H1 (cell line): ENCODE measurements around the gene WDR31. TPM values are rescaled to one million over a fixed set of nuclear protein-coding genes. Genes with fewer than 3 reads are reported as not detected.

Experiments used
- polyA plus RNA-seq, 7 experiments: library from polyadenylated mRNA; depleted of rRNA in 3 of 7; stranded (reverse) in 5 of 7; unstranded in 2 of 7; fragments of >200 nt in 5 of 7; fragments of 200-250 nt in 2 of 7; gene quantifications; 1 replicate in 5 of 7; 2 replicates in 1 of 7; 4 replicates in 1 of 7; pipeline versions ENCODE4 v1.2.1 to v1.2.3, GENCODE V29; 2011 to 2013; ENCODE audit warnings: missing spikeins in 2 of 7, mixed read lengths in 2 of 7
- total RNA-seq: library from RNA; stranded (reverse); fragmentation: NEBNext Ultra II Directional; extraction: Animal tissue kit (Norgen Biotek cat#: 25700); gene quantifications from 2 replicates; pipeline ENCODE4 v1.2.1, GENCODE V29; 2021
- TF ChIP-seq, protein P1 (sequence below): IDR thresholded peaks from 2 replicates; pipeline ENCODE4 v1.6.1; 2011; ENCODE audit warnings: low read length, improper control_type of control experiment
- TF ChIP-seq, protein P2 (sequence below): IDR thresholded peaks from 2 replicates; pipeline ENCODE4 v1.6.1; 2012; ENCODE audit warnings: inconsistent platforms

WDR31 gene
- total and polyA plus RNA-seq, 2 of the 8 experiments (the other 6 are each of a cell fraction or from before 2014, with no cell fraction given), result 0.27 to 0.28 TPM

DNA sequence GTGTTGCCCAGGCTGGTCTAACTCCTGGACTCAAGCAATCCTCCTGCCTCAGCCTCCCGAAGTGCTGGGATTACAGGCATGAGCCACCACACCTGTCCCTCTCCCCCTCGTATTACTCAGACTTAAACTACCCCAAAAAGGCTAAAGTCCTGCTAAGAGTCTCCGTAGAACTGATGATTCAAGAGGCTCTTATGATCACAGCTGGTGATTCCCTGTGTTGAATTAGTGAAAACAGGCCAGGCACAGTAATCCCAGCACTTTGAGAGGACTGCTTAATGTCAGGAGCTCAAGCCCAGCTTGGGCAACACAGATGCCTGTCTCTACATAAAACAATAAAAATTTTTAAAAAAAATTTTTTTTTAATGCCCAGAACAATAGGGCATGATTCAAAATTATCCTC is 73.9 kb downstream of the WDR31 start (continued):
- TF ChIP-seq, protein P1, sequence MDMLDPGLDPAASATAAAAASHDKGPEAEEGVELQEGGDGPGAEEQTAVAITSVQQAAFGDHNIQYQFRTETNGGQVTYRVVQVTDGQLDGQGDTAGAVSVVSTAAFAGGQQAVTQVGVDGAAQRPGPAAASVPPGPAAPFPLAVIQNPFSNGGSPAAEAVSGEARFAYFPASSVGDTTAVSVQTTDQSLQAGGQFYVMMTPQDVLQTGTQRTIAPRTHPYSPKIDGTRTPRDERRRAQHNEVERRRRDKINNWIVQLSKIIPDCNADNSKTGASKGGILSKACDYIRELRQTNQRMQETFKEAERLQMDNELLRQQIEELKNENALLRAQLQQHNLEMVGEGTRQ, result no peak
- TF ChIP-seq, protein P2, sequence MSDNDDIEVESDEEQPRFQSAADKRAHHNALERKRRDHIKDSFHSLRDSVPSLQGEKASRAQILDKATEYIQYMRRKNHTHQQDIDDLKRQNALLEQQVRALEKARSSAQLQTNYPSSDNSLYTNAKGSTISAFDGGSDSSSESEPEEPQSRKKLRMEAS, result no peak

Other genes with a start within 250 kb of the WDR31 start
- gene SLC31A2, start 189.3 kb downstream of the WDR31 start, total RNA-seq, result 1.5 and 2.0 TPM in 2 replicates
- gene SLC31A2, start 189.3 kb downstream of the WDR31 start, polyA plus RNA-seq (2011; rRNA removed), result 2.3 and 2.9 TPM in 2 replicates
- 13.8 and 13.9 TPM in 2 replicates for gene FKBP15, start 119.0 kb downstream of the WDR31 start, total RNA-seq
- 9.9 and 13.1 TPM in 2 replicates for gene FKBP15, start 119.0 kb downstream of the WDR31 start, polyA plus RNA-seq (2011; rRNA removed)
- gene SLC31A1, start 118.7 kb downstream of the WDR31 start, total RNA-seq, result 40.7 and 40.8 TPM in 2 replicates
- gene SLC31A1, start 118.7 kb downstream of the WDR31 start, polyA plus RNA-seq (2011; rRNA removed), result 13.8 and 23.9 TPM in 2 replicates
- 41.9 and 42.8 TPM in 2 replicates for gene CDC26, start 64.7 kb downstream of the WDR31 start, total RNA-seq
- 15.3 and 31.5 TPM in 2 replicates for gene CDC26, start 64.7 kb downstream of the WDR31 start, polyA plus RNA-seq (2011; rRNA removed)
- 33.4 and 36.8 TPM in 2 replicates for gene PRPF4, start 64.6 kb downstream of the WDR31 start, total RNA-seq
- 13.6 and 15.2 TPM in 2 replicates for gene PRPF4, start 64.6 kb downstream of the WDR31 start, polyA plus RNA-seq (2011; rRNA removed)
- gene RNF183, start 36.9 kb downstream of the WDR31 start, total RNA-seq, result not detected in 2 replicates
- gene RNF183, start 36.9 kb downstream of the WDR31 start, polyA plus RNA-seq (2011; rRNA removed), result 0.15 and 0.41 TPM in 2 replicates
- 5.5 and 6.5 TPM in 2 replicates for gene BSPRY, start 9.3 kb upstream of the WDR31 start, total RNA-seq
- gene BSPRY, start 9.3 kb upstream of the WDR31 start, polyA plus RNA-seq (2011; rRNA removed), result 10.9 and 12.1 TPM in 2 replicates
- 10.4 and 12.1 TPM in 2 replicates for gene HDHD3, start 36.7 kb upstream of the WDR31 start, total RNA-seq
- 25.3 and 26.9 TPM in 2 replicates for gene HDHD3, start 36.7 kb upstream of the WDR31 start, polyA plus RNA-seq (2011; rRNA removed)
- 13.0 and 15.3 TPM in 2 replicates for gene ALAD, start 61.0 kb upstream of the WDR31 start, total RNA-seq
- 8.2 and 17.3 TPM in 2 replicates for gene ALAD, start 61.0 kb upstream of the WDR31 start, polyA plus RNA-seq (2011; rRNA removed)
- gene POLE3, start 70.4 kb upstream of the WDR31 start, total RNA-seq, result 49.1 and 52.7 TPM in 2 replicates
- gene POLE3, start 70.4 kb upstream of the WDR31 start, polyA plus RNA-seq (2011; rRNA removed), result 52.2 and 77.3 TPM in 2 replicates
- gene C9orf43, start 70.5 kb upstream of the WDR31 start, total RNA-seq, result 0.36 and 0.52 TPM in 2 replicates
- gene C9orf43, start 70.5 kb upstream of the WDR31 start, polyA plus RNA-seq (2011; rRNA removed), result 0.35 and 0.44 TPM in 2 replicates
- gene RGS3, start 123.5 kb upstream of the WDR31 start, total RNA-seq, result 18.2 TPM in 2 replicates
- 12.6 and 15.1 TPM in 2 replicates for gene RGS3, start 123.5 kb upstream of the WDR31 start, polyA plus RNA-seq (2011; rRNA removed)